MM.1S (cell line): ENCODE measurements around the gene TMC6.

Experiments used
- EZH2phosphoT487 ChIP-seq: fragments of 300-600 bp; sonication (generic); IDR thresholded peaks from 2 replicates; pipeline ENCODE4 v1.6.1; 2018; ENCODE audit warnings: antibody characterized with exemption, low read length
- TF ChIP-seq, protein P1 (sequence below): fragments of 300-600 bp; sonication (generic); IDR thresholded peaks from 2 replicates; pipeline ENCODE4 v1.5.1; 2016; ENCODE audit warnings: antibody characterized with exemption, low read length, mixed read lengths

DNA sequence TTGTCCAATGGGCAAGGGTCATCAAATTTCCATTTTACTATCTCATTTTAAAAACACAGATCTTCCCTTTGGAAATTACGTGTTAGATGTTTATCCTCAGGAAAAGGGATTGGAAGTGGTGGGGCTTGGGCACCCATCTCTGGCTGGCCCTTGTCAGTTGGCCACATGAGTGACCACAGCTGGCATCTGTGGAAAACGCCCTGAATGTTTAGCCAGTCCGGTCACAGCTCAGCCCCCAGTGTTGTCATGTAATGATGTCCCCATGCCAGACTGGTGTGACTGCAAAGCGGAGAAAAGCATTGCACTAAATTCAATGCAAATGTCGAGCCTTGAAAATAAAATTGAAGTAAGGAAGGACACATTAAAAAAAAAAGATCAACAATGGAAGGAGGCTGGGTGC lies 53.0 kb downstream of the TMC6 start:
- TF ChIP-seq, protein P1, sequence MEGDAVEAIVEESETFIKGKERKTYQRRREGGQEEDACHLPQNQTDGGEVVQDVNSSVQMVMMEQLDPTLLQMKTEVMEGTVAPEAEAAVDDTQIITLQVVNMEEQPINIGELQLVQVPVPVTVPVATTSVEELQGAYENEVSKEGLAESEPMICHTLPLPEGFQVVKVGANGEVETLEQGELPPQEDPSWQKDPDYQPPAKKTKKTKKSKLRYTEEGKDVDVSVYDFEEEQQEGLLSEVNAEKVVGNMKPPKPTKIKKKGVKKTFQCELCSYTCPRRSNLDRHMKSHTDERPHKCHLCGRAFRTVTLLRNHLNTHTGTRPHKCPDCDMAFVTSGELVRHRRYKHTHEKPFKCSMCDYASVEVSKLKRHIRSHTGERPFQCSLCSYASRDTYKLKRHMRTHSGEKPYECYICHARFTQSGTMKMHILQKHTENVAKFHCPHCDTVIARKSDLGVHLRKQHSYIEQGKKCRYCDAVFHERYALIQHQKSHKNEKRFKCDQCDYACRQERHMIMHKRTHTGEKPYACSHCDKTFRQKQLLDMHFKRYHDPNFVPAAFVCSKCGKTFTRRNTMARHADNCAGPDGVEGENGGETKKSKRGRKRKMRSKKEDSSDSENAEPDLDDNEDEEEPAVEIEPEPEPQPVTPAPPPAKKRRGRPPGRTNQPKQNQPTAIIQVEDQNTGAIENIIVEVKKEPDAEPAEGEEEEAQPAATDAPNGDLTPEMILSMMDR: no peak
- no peak for TF ChIP-seq EZH2phosphoT487
